ENCODE results near the gene CYP4F3. TPM values are rescaled to one million over a fixed set of nuclear protein-coding genes. Genes with fewer than 3 reads are reported as not detected.

CYP4F3 gene
- total RNA-seq, 2 donors from 2014 or later, result 0.24 to 0.62 TPM

- intact Hi-C loops (cut with DNase I), result no loop called here
- DNase-seq (no peak), ATAC-seq (no peak)
Measured at GRCh38 chr19:15701757-15702533, 61.2 kb downstream of the CYP4F3 start.

GRCh38 chr19:15702534-15702930 is 61.8 kb downstream of the CYP4F3 start:
- DNase-seq, result peak; percentile 81
- ATAC-seq, result peak; percentile 81 to 84
- intact Hi-C loops (cut with DNase I), result no loop called here

Other genes with a start within 250 kb of the CYP4F3 start
- 10 to 100 TPM; 61.5 to 74.2 TPM for gene AKAP8L, start 221.9 kb upstream of the CYP4F3 start, total RNA-seq
- 10 to 100 TPM; 26.9 to 28.7 TPM for gene WIZ, start 190.9 kb upstream of the CYP4F3 start, total RNA-seq
- gene RASAL3, start 176.4 kb upstream of the CYP4F3 start, total RNA-seq, result 1 to 10 TPM; 1.7 to 2.0 TPM
- not detected for gene PGLYRP2, start 161.4 kb upstream of the CYP4F3 start, total RNA-seq
- not detected for gene CYP4F22, start 132.4 kb upstream of the CYP4F3 start, total RNA-seq
- not detected for gene CYP4F8, start 25.7 kb upstream of the CYP4F3 start, total RNA-seq
- gene CYP4F12, start 32.2 kb downstream of the CYP4F3 start, total RNA-seq, result 1 to 10 TPM; 2.2 to 5.7 TPM
- not detected for gene OR10H2, start 87.1 kb downstream of the CYP4F3 start, total RNA-seq
- gene OR10H3, start 97.1 kb downstream of the CYP4F3 start, total RNA-seq, result not detected
- not detected for gene OR10H5, start 146.8 kb downstream of the CYP4F3 start, total RNA-seq
- not detected for gene OR10H1, start 174.8 kb downstream of the CYP4F3 start, total RNA-seq

All from left cardiac atrium (tissue), 4 donors.